Lower lobe of right lung (tissue), 2 donors: ENCODE data around the gene ZNF546. TPM values are rescaled to one million over a fixed set of nuclear protein-coding genes. Genes with fewer than 3 reads are reported as not detected.

Experiments
- ATAC-seq, 2 donors: fragments of 200-7000 bp; cut with Tn5 transposase; one replicate each; pipeline ENCODE4 v1.9.1; 2020 to 2022; ENCODE audit warnings: mild to moderate bottlenecking in 2 of 2, moderate library complexity in 2 of 2
- DNase-seq: peaks from one replicate; pipeline ENCODE4 v3.0.0-alpha.2; 2020
- H3K27ac ChIP-seq: fragments of 200-600 bp; one replicate; pipeline ENCODE4 v1.8.0; 2022
- H3K27me3 ChIP-seq: fragments of 200-600 bp; one replicate; pipeline ENCODE4 v1.8.0; 2022; ENCODE audit warnings: low read depth
- H3K36me3 ChIP-seq: fragments of 200-600 bp; one replicate; pipeline ENCODE4 v1.8.0; 2022; ENCODE audit warnings: mild to moderate bottlenecking
- H3K4me1 ChIP-seq: fragments of 200-600 bp; one replicate; pipeline ENCODE4 v1.8.0; 2022
- H3K4me3 ChIP-seq: fragments of 200-600 bp; one replicate; pipeline ENCODE4 v1.8.0; 2022; ENCODE audit warnings: mild to moderate bottlenecking
- H3K9me3 ChIP-seq: fragments of 200-600 bp; one replicate; pipeline ENCODE4 v1.8.0; 2022
- intact Hi-C: fragments of 100-400 bp; cut with DNase I; formaldehyde crosslinking; loops from one replicate; pipeline ENCODE4 v1.11.0; 2022
- total RNA-seq: library from RNA; stranded (reverse); fragmentation: NEBNext Ultra II Directional; extraction: Animal tissue kit (Norgen Biotek cat#: 25700); gene quantifications from one replicate; pipeline ENCODE4 v1.2.1, GENCODE V29; 2021
- TF ChIP-seq, protein P1 (sequence below): fragments of 200-600 bp; IDR thresholded peaks from one replicate; pipeline ENCODE4 v1.8.0; 2022; ENCODE audit warnings: antibody characterized with exemption, mild to moderate bottlenecking
- donor health status: DM: no; HTN: yes; CAD: no; lungs with severe emphysema.

Gene ZNF546
- total RNA-seq, 1 donor from 2014 or later, result 7.4 TPM

GRCh38 chr19:39994361-39994760, 2.5 kb upstream of the ZNF546 start:
- no peak overlapping the region for H3K4me3 ChIP-seq
- ATAC-seq (no peak), DNase-seq (no peak)
- TF ChIP-seq, protein P1, sequence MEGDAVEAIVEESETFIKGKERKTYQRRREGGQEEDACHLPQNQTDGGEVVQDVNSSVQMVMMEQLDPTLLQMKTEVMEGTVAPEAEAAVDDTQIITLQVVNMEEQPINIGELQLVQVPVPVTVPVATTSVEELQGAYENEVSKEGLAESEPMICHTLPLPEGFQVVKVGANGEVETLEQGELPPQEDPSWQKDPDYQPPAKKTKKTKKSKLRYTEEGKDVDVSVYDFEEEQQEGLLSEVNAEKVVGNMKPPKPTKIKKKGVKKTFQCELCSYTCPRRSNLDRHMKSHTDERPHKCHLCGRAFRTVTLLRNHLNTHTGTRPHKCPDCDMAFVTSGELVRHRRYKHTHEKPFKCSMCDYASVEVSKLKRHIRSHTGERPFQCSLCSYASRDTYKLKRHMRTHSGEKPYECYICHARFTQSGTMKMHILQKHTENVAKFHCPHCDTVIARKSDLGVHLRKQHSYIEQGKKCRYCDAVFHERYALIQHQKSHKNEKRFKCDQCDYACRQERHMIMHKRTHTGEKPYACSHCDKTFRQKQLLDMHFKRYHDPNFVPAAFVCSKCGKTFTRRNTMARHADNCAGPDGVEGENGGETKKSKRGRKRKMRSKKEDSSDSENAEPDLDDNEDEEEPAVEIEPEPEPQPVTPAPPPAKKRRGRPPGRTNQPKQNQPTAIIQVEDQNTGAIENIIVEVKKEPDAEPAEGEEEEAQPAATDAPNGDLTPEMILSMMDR, result no peak
- H3K9me3 ChIP-seq, result peaks cover 4% of the 10 kb centered on the region
- H3K27ac ChIP-seq, result no peak overlapping the region
- intact Hi-C loops, result no loop called here
- H3K4me1 ChIP-seq, result peaks cover 17% of the 10 kb centered on the region
- H3K27me3 ChIP-seq, result no peaks in the 10 kb centered on the region
- no peaks in the 10 kb centered on the region for H3K36me3 ChIP-seq

GRCh38 chr19:39995794-39996193, 1.1 kb upstream of the ZNF546 start:
- DNase-seq, result no peak
- no peaks in the 10 kb centered on the region for H3K36me3 ChIP-seq
- TF ChIP-seq, protein P1, result no peak
- no peaks in the 10 kb centered on the region for H3K27me3 ChIP-seq
- peaks cover 4% of the 10 kb centered on the region for H3K9me3 ChIP-seq
- intact Hi-C loops, result no loop called here
- peaks cover 17% of the 10 kb centered on the region for H3K4me1 ChIP-seq
- peak overlapping the region; percentile 81 for H3K4me3 ChIP-seq
- ATAC-seq, result no peak
- no peak overlapping the region for H3K27ac ChIP-seq

DNA sequence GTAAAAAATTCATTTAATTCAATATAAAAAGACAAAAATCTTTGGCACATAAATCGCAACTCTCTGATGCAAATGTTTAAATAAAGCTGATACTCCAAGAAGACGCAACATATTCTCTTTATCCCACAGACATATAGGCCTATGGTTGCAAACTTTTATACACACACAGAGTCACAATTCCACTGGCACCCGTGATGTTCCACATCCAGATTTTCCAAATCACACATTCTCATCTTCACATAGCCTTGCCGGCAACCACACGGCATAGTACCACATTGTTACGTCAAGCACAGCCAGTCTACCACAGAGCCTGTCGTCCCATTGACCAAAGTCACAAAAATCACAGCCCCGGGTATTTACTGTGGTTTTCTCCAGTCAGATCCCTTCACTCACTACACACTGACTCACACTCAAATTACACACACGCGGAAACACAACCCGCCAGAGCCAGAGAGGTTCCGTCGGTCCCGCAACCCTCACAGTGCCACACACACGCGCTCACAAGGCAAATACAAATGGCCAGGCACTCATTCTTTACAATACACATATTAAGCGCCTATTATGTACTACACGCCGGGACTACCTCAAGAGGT, 546 bp upstream of the ZNF546 start:
- Histone ChIP-seq H3K4me3 (peak overlapping the region; percentile 81), H3K9me3 (peaks cover 4% of the 10 kb centered on the region), H3K36me3 (no peaks in the 10 kb centered on the region), H3K4me1 (peaks cover 17% of the 10 kb centered on the region), H3K27ac (peak overlapping the region; percentile 88), H3K27me3 (no peaks in the 10 kb centered on the region)
- DNase-seq (no peak), ATAC-seq (peak; percentile 51 to 70)
- TF ChIP-seq, protein P1, result no peak
- intact Hi-C loops, result no loop called here

DNA sequence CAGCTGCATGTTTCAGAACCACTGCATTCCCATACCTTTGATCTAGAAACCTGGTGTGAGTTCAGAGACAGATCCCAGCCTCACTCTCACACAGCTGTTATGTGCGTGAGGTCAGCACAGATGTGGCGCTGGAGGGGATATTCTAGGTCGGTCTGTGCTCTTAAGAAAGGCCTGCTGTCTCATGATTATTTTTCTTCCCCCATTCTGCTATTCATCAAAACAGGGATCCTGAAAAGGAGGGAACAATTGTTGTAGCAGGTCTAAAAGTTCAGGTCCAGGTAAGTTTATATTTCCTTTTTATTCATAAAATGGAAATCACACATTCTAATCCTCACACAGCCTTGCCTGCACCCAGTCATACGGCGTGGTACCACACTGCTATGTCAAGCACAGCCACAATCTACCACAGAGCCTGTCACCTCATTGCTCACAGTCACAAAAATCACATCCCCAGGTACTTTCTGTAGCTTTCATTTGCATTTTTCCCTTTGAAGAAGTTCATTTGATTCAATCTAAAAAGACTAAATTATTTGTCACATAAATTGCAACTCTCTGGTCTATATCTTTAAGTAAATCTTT, 867 bp downstream of the ZNF546 start:
- ATAC-seq, result no peak
- H3K27ac ChIP-seq, result peak overlapping the region; percentile 88
- H3K27me3 ChIP-seq, result no peaks in the 10 kb centered on the region
- no peaks in the 10 kb centered on the region for H3K36me3 ChIP-seq
- intact Hi-C loops, result no loop called here
- H3K4me3 ChIP-seq, result peak overlapping the region; percentile 81
- H3K9me3 ChIP-seq, result peaks cover 4% of the 10 kb centered on the region
- TF ChIP-seq, protein P1, result no peak
- peaks cover 17% of the 10 kb centered on the region for H3K4me1 ChIP-seq
- DNase-seq, result no peak

DNA sequence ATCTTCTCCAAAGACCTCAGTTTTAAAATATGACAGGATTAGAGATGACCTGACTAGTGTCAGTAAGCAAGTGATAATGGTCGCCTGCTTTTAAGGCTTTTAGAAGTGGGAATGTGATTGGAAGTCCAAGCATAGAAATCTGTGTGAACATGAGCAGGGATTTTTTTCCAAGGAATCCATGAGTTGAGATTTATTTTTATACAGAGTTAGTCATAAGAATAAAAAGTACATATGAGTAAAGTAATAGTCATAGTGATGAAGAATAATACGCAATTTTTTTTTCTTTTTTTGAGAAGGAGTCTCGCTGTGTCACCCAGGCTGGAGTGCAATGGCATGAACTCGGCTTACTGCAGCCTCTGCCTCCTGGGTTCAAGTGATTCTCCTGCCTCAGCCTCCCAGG, 1.6 kb downstream of the ZNF546 start:
- TF ChIP-seq, protein P1, result no peak
- ATAC-seq (no peak), DNase-seq (no peak)
- intact Hi-C loops, result no loop called here
- H3K9me3 ChIP-seq, result peaks cover 4% of the 10 kb centered on the region
- no peak overlapping the region for H3K4me3 ChIP-seq
- H3K27ac ChIP-seq, result no peak overlapping the region
- H3K36me3 ChIP-seq, result no peaks in the 10 kb centered on the region
- no peaks in the 10 kb centered on the region for H3K27me3 ChIP-seq
- peaks cover 17% of the 10 kb centered on the region for H3K4me1 ChIP-seq
